ENCODE measurements around the gene RANBP10. TPM values are rescaled to one million over a fixed set of nuclear protein-coding genes. Genes with fewer than 3 reads are reported as not detected.
A peak's percentile ranks its signal among the peaks of the same experiment; 100 is the strongest.

RANBP10 gene
- total and polyA plus RNA-seq, 4 donors, result 9.8 to 15.5 (median 13.8) TPM

GRCh38 chr16:67760206-67760955 lies 46.0 kb downstream of the RANBP10 start (continued):
- TF ChIP-seq REST (IDR thresholded peaks at IDR 0.05) (peak; percentile 65), TAF1 (conservative IDR thresholded peaks at IDR 0.05) (no peak), SP1 (IDR thresholded peaks at IDR 0.05) (peak; percentile 64), JUND (IDR thresholded peaks at IDR 0.05) (peak in 1 of 2 donors; percentile 63), NR2F2 (IDR thresholded peaks at IDR 0.05) (no peak)

GRCh38 chr16:67758966-67759365 lies 47.4 kb downstream of the RANBP10 start:
- H3K9me3 ChIP-seq (ENCODE audit: control insufficient read depth in 4 of 4, low read length in 3 of 4), result no peaks in the 10 kb centered on the region
- no peak overlapping the region for H3K27ac ChIP-seq (ENCODE audit: low read depth in 1 of 2, low read length in 2 of 2)
- H3K4me3 ChIP-seq (ENCODE audit: low read depth in 1 of 3, low read length in 3 of 3), result no peak overlapping the region
- no peaks in the 10 kb centered on the region for H3K27me3 ChIP-seq (ENCODE audit: control insufficient read depth in 4 of 4, insufficient read depth in 4 of 4, low read length in 3 of 4)
- no peak overlapping the region for H3K9ac ChIP-seq (ENCODE audit: low read depth in 1 of 2, low read length in 2 of 2)
- TF ChIP-seq HNF4G (IDR thresholded peaks at IDR 0.05) (no peak), GABPA (IDR thresholded peaks at IDR 0.05 in 1 of 2, conservative IDR thresholded peaks at IDR 0.05 in 1 of 2) (no peak), EGR1 (IDR thresholded peaks at IDR 0.05; ENCODE audit: low read depth in 2 of 2) (no peak), NR2F2 (IDR thresholded peaks at IDR 0.05) (no peak), REST (IDR thresholded peaks at IDR 0.05) (no peak)
- peaks cover 3 to 30% (median 4%) of the 10 kb centered on the region in 4 donors for H3K36me3 ChIP-seq (ENCODE audit: control insufficient read depth in 4 of 4, insufficient read depth in 3 of 4, low read depth in 1 of 4, low read length in 3 of 4)
- 90% methylated on average over 7 of the region's 7 CpGs for WGBS
- peaks cover 2 to 33% (median 17%) of the 10 kb centered on the region in 4 donors for H3K4me1 ChIP-seq (ENCODE audit: control insufficient read depth in 4 of 4, insufficient read depth in 4 of 4, low read length in 3 of 4)
- no peak for DNase-seq (ENCODE audit: low spot score)

- peaks cover 3 to 29% (median 4%) of the 10 kb centered on the region in 4 donors for H3K36me3 ChIP-seq (ENCODE audit: control insufficient read depth in 4 of 4, insufficient read depth in 3 of 4, low read depth in 1 of 4, low read length in 3 of 4)
- TF ChIP-seq MAX (IDR thresholded peaks at IDR 0.05) (no peak), TAF1 (conservative IDR thresholded peaks at IDR 0.05) (no peak), NR2F2 (IDR thresholded peaks at IDR 0.05) (no peak), YY1 (IDR thresholded peaks at IDR 0.05) (no peak), RAD21 (IDR thresholded peaks at IDR 0.05) (no peak), JUND (IDR thresholded peaks at IDR 0.05) (no peak), EGR1 (IDR thresholded peaks at IDR 0.05; ENCODE audit: low read depth in 2 of 2) (no peak), FOXA1 (IDR thresholded peaks at IDR 0.05) (no peak), ATF3 (IDR thresholded peaks at IDR 0.05) (no peak), HNF4G (IDR thresholded peaks at IDR 0.05) (no peak), REST (IDR thresholded peaks at IDR 0.05) (no peak), HNF4A (conservative IDR thresholded peaks at IDR 0.05) (no peak), ZBTB33 (IDR thresholded peaks at IDR 0.05) (no peak)
- no peak overlapping the region for H3K4me3 ChIP-seq (ENCODE audit: low read depth in 1 of 3, low read length in 3 of 3)
- H3K27me3 ChIP-seq (ENCODE audit: control insufficient read depth in 4 of 4, insufficient read depth in 4 of 4, low read length in 3 of 4), result no peaks in the 10 kb centered on the region
- no peak for DNase-seq (ENCODE audit: low spot score)
- H3K4me1 ChIP-seq (ENCODE audit: control insufficient read depth in 4 of 4, insufficient read depth in 4 of 4, low read length in 3 of 4), result peaks cover 2 to 27% (median 17%) of the 10 kb centered on the region in 4 donors
- no peaks in the 10 kb centered on the region for H3K9me3 ChIP-seq (ENCODE audit: control insufficient read depth in 4 of 4, low read length in 3 of 4)
- no peak overlapping the region for H3K27ac ChIP-seq (ENCODE audit: low read depth in 1 of 2, low read length in 2 of 2)
- no peak overlapping the region for H3K9ac ChIP-seq (ENCODE audit: low read depth in 1 of 2, low read length in 2 of 2)
- 89% methylated on average over 3 of the region's 3 CpGs for WGBS
Measured at GRCh38 chr16:67758006-67758405, 48.4 kb downstream of the RANBP10 start.

All from liver (tissue), 9 donors.